Prostate gland (tissue), 2 donors: ENCODE results near the gene CD3G.

ENCODE experiments used
- POLR2A ChIP-seq: fragments of 450-650 bp; IDR thresholded peaks from one replicate; pipeline ENCODE4 v1.6.1; 2016; ENCODE audit warnings: antibody characterized with exemption, mild to moderate bottlenecking
- POLR2AphosphoS5 ChIP-seq: sonication (generic); formaldehyde crosslinking; IDR thresholded peaks from one replicate; pipeline ENCODE4 v1.6.1; 2017; ENCODE audit warnings: antibody characterized with exemption
- TF ChIP-seq, protein P1 (sequence below), 4 experiments: fragments of 200-600 bp in 2 of 4; fragments of 450-650 bp in 2 of 4; sonication (generic) in 2 of 4; IDR thresholded peaks; 1 replicate in 3 of 4; 2 replicates in 1 of 4; pipeline ENCODE4 v1.5.1; 2016 to 2019; ENCODE audit warnings: antibody characterized with exemption in 4 of 4, mild to moderate bottlenecking in 2 of 4, moderate library complexity in 2 of 4

DNA sequence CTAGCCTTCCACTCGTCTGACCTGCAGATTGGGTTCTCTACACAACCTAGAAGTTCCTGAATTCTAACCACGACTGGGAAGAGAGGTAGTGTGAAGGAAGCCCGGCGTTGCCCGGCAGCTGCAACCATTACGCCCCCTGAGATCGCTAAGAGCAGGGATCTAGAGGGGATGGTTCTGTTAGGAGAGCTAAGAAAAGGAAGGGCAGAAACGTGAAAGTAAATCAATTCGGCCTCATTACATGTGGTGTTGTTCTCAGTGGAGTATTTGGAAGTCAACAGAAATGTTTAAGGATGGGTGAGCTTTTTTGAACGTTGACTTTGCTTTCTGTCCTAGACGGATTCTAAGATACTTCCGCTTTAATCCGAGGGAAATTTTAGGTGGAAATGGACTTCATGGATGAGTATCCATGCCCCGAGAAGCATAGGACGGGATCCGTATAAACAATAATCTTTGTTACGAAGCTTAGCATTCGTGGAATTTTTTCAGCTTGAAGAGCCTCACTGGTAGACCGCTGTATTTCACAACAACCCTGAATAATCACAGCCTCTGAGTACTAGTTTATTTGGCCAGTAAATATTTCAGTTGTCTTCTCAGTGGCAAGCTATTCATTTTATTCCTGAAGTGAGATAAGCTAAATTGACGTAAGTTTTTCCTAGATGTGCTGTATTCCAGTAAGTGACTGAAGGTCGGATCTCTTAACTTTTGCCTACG lies 57.9 kb downstream of the CD3G start:
- TF ChIP-seq, protein P1, sequence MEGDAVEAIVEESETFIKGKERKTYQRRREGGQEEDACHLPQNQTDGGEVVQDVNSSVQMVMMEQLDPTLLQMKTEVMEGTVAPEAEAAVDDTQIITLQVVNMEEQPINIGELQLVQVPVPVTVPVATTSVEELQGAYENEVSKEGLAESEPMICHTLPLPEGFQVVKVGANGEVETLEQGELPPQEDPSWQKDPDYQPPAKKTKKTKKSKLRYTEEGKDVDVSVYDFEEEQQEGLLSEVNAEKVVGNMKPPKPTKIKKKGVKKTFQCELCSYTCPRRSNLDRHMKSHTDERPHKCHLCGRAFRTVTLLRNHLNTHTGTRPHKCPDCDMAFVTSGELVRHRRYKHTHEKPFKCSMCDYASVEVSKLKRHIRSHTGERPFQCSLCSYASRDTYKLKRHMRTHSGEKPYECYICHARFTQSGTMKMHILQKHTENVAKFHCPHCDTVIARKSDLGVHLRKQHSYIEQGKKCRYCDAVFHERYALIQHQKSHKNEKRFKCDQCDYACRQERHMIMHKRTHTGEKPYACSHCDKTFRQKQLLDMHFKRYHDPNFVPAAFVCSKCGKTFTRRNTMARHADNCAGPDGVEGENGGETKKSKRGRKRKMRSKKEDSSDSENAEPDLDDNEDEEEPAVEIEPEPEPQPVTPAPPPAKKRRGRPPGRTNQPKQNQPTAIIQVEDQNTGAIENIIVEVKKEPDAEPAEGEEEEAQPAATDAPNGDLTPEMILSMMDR (IDR thresholded peaks at IDR 0.05): no peak
- TF ChIP-seq POLR2AphosphoS5 (no peak), POLR2A (no peak)
